PFSK-1 (cell line): ENCODE measurements around the gene ARL9.

Experiments
- FOXP2 ChIP-seq: optimal IDR thresholded peaks from 2 replicates; pipeline ENCODE3; 2011; ENCODE audit warnings: borderline replicate concordance, control low read depth, inconsistent platforms; ENCODE audit not compliant: insufficient read depth; ENCODE audit errors: extremely low read length, extremely low read depth
- POLR2AphosphoS5 ChIP-seq: IDR thresholded peaks from 2 replicates; pipeline ENCODE4 v1.6.1; 2012; ENCODE audit warnings: low read depth, mild to moderate bottlenecking, control low read depth, low read length, moderate library complexity
- SIN3A ChIP-seq: IDR thresholded peaks from 2 replicates; pipeline ENCODE4 v1.6.1; 2012; ENCODE audit warnings: mild to moderate bottlenecking, low read length, moderate library complexity, borderline replicate concordance; ENCODE audit not compliant: insufficient read depth
- TAF1 ChIP-seq: IDR thresholded peaks from 2 replicates; pipeline ENCODE4 v1.6.1; 2012; ENCODE audit warnings: low read length, control low read depth, borderline replicate concordance; ENCODE audit not compliant: insufficient read depth
- TF ChIP-seq, protein P1 (sequence below), 2 experiments: IDR thresholded peaks; 2 replicates each; pipeline versions ENCODE4 v1.6.1 to v1.8.0; 2011 to 2012; ENCODE audit warnings: low read depth in 2 of 2, low read length in 2 of 2, control low read depth in 1 of 2, inconsistent platforms in 1 of 2, mild to moderate bottlenecking in 1 of 2, moderate library complexity in 1 of 2; ENCODE audit not compliant: insufficient read depth in 1 of 2

The ARL9 gene

GRCh38 chr4:56532239-56532638, 26.6 kb downstream of the ARL9 start:
- no peak for TF ChIP-seq SIN3A
- TF ChIP-seq, protein P1, sequence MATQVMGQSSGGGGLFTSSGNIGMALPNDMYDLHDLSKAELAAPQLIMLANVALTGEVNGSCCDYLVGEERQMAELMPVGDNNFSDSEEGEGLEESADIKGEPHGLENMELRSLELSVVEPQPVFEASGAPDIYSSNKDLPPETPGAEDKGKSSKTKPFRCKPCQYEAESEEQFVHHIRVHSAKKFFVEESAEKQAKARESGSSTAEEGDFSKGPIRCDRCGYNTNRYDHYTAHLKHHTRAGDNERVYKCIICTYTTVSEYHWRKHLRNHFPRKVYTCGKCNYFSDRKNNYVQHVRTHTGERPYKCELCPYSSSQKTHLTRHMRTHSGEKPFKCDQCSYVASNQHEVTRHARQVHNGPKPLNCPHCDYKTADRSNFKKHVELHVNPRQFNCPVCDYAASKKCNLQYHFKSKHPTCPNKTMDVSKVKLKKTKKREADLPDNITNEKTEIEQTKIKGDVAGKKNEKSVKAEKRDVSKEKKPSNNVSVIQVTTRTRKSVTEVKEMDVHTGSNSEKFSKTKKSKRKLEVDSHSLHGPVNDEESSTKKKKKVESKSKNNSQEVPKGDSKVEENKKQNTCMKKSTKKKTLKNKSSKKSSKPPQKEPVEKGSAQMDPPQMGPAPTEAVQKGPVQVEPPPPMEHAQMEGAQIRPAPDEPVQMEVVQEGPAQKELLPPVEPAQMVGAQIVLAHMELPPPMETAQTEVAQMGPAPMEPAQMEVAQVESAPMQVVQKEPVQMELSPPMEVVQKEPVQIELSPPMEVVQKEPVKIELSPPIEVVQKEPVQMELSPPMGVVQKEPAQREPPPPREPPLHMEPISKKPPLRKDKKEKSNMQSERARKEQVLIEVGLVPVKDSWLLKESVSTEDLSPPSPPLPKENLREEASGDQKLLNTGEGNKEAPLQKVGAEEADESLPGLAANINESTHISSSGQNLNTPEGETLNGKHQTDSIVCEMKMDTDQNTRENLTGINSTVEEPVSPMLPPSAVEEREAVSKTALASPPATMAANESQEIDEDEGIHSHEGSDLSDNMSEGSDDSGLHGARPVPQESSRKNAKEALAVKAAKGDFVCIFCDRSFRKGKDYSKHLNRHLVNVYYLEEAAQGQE (IDR thresholded peaks at IDR 0.05; ENCODE audit: insufficient read depth in 1 of 2, low read depth in 2 of 2, low read length in 2 of 2): no peak
- no peak for TF ChIP-seq POLR2AphosphoS5
- TF ChIP-seq FOXP2: no peak
- no peak for TF ChIP-seq TAF1

DNA sequence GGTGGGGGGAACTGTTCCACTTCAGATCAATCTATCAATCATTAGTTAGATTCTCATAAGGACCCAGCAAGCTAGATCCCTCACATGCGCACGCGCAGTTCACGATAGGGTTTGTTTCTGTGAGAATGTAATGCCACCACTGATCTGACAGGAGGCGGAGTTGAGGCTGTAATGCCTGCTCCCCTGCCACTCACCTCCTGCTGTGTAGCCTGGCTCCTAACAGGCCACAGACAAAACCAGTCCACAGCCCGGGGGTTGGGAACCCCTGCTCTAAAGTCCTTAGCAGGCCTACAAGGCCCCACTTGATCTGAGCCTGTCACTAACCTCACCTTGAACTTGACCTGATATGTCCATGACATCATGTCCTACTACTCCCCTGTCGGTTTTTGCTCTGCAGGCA, 30.3 kb downstream of the ARL9 start:
- TF ChIP-seq FOXP2 (no peak), TAF1 (no peak), SIN3A (no peak), POLR2AphosphoS5 (no peak)
- TF ChIP-seq, protein P1 (IDR thresholded peaks at IDR 0.05; ENCODE audit: insufficient read depth in 1 of 2, low read depth in 2 of 2, low read length in 2 of 2): no peak

GRCh38 chr4:56537147-56537546, 31.6 kb downstream of the ARL9 start:
- TF ChIP-seq FOXP2 (no peak), TAF1 (no peak), SIN3A (no peak), POLR2AphosphoS5 (no peak)
- TF ChIP-seq, protein P1 (IDR thresholded peaks at IDR 0.05; ENCODE audit: insufficient read depth in 1 of 2, low read depth in 2 of 2, low read length in 2 of 2): no peak

- TF ChIP-seq POLR2AphosphoS5: no peak
- no peak for TF ChIP-seq SIN3A
- TF ChIP-seq, protein P1 (IDR thresholded peaks at IDR 0.05; ENCODE audit: insufficient read depth in 1 of 2, low read depth in 2 of 2, low read length in 2 of 2): no peak
- no peak for TF ChIP-seq TAF1
- TF ChIP-seq FOXP2: no peak
Observed at GRCh38 chr4:56540826-56541225, 35.2 kb downstream of the ARL9 start.

DNA sequence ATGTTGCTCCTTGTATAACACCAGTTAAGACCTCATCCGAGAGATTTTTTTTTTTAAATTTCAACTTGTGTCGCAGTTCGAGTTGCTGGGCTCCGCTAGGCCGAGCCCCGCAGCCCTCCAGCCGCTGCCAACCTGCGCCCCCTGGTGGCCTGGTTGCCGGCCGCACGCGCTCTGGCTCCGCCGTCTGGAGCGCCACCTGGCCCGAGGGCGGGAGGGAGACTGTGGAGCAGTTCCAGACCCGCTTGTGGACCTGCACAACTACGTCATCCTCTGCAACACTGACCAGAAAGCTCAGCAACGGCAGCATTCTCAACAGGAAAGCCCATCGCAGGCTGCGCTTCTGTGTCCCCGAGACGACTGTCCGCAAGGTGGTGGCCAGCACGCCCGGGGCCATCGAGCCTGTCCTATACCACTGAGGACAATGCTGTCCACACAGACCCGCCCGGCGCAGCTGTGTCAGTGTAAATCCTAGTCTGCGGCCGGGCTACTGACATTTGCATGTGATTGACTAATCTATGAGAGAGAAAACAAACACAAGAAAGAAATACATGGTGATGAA, 39.1 kb downstream of the ARL9 start:
- TF ChIP-seq, protein P1 (IDR thresholded peaks at IDR 0.05; ENCODE audit: insufficient read depth in 1 of 2, low read depth in 2 of 2, low read length in 2 of 2): 0 out of 4 replicates have a peak, but pooled peaks of 1 of the 2 experiments have one; percentile 11
- TF ChIP-seq POLR2AphosphoS5: no peak
- peak; percentile 62 for TF ChIP-seq FOXP2
